HG03159 (cell line): ENCODE measurements around the gene SCAMP4.

Experiments
- ATAC-seq: cut with Tn5 transposase; IDR thresholded peaks from one replicate; pipeline ENCODE4 v1.9.1; 2021; ENCODE audit warnings: mild to moderate bottlenecking, moderate library complexity; ENCODE audit not compliant: unreplicated experiment

The SCAMP4 gene

DNA sequence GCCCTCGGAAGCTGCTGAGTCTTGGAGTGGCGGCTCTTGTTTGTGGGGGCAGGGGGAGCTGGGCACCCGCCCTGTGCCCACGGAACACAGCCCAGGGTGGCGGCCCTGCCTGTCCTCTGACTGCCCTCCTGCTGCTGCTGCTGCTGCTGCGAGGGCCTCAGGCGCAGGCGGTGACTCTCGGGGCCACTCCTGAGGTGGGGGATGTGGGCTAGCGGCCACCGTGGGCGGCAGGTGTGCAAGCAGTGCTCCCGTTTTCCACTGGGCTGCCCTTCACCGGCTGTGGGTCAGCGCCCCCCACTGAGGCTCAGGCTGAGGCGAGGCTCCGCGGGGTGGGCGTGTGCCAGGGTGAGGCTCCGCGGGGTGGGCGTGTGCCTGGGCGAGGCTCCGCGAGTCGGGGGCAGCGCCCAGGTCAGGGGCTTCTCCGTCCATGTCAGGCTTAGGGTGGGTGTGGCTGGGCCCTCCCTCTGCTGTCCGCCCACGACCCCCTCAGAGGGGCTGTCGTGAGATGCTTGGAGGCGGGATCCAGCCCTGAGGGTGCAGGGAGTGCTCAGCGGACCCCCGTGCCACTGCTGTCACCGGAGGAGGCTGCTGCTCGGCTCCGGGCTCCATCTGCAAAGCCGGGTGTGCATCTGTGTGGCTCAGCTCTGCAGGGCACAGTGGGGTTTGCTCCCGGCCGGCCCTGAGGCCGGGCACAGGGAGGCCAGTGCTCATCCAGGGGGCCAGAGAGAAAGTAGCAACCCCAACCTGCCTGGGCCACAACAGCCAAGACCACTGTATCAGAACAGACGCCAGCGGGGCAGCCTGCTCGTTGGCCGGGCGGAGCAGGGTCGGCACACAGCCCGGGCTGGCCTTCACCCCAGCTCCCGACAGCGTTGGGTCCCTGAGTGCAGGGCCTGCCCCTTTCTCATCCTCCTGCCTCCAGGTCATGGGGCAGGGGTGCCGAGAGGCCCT lies 50.2 kb downstream of the SCAMP4 start:
- ATAC-seq = no peak

- no peak for ATAC-seq
Observed at GRCh38 chr19:1956122-1956494, 50.9 kb downstream of the SCAMP4 start.

- no peak for ATAC-seq
Observed at GRCh38 chr19:1956868-1957492, 51.8 kb downstream of the SCAMP4 start.

DNA sequence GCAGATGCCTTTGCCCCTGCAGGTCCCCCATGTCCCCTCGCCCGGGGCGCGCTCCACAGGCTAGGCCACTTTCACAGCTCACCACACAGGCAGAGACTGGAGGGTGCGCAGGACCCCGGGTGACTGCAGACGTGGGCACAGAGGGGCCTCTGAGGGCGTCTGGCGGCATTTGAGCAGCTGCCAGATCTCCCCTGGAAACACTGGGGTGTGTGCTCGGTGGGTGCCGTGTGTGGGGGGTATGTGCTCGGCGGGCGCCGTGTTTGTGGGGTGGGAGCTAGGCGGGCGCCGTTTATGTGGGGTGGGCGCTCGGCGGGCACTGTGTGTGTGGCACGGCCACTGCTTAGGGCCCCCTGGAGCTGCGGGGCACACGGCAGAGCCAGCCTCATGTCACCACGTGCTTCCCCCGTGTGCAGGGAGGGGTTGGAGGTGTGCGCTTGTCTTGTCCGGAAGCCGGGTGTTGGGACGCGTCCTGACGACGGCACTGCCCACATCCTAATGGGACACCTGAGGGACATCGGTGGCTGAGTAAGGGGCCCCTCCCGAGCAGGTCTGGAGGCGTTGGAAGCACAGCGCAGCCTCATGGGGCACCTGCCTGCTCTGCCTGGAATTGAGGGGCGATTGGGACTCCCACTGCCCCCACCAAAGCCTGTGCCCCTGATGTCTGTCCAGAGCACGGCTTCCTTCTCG lies 52.5 kb downstream of the SCAMP4 start:
- ATAC-seq = no peak

DNA sequence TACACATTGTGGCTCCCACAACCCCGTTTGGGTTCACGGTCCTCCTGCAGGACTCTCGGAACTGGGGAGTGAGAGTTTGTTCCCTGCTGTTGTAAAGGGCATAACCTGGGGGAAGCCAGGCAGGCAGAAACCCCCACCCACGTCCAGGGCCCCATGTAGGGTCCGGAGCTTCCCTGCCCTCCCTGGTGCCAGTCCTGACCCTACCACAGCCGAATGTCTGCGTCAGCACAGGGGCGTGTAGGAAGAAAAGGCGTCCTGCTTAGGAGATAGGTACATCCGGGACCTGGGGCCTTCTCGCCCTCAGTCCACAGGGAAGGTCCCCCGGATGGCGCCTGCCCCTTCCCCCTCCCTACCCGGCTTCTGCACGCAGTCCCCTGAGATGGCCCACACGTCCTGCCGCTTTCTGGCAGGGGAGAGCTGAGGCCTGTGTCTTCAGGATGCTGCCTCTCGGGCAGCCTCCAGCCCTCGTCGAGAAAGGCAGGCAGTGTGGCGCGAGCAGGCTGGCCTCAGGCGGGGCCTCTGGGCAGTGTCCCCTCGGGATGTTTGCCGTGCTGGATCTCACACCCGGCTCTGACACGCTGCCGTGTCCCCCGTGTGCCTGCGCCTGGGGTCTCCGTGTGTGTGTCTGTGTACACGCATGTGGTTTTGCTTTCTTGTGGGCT lies 54.9 kb downstream of the SCAMP4 start:
- no peak for ATAC-seq

DNA sequence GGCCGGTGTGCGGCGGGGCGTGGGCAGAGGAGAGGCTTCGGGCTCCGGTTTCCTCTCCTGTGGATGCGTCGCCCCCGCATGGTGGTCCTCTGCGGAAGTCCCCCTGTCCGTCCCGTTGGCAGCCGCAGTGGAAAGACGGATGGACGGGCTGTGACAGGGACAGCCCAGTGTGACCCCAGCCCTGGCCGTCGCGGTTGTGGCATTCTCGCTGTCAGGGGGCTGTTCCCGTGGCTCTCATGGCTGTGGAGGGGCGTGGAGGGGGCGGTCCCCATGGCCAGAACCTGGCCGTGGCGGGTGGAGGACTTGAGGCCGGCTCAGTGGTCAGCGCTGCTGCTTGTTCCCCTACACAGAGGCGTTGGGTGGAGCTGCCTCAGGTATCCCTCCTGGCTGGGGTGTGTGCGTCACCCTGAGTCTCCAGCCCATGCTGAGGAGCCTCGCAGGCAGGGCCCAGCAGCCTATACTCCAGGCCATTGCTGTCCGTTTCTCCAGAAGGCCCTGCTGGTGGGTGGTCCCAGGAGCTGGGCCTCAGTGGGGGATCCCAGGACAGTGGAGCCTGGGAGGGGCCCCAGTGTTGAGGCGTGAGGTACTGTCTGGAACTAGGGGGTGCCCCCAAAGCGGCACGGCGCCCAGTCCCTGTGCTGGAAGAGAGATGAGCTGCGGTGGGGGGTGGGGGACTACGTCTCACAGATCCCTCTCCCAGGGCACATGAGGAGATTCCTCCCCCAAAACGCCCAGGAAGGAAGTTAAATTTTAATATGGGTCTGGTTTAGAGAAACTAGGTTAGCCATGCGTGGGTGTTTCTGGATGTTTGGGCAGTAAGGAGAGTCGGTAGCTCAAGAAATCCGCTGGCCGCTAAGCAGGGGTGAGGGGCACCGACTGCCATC lies 56.0 kb downstream of the SCAMP4 start:
- ATAC-seq = no peak

DNA sequence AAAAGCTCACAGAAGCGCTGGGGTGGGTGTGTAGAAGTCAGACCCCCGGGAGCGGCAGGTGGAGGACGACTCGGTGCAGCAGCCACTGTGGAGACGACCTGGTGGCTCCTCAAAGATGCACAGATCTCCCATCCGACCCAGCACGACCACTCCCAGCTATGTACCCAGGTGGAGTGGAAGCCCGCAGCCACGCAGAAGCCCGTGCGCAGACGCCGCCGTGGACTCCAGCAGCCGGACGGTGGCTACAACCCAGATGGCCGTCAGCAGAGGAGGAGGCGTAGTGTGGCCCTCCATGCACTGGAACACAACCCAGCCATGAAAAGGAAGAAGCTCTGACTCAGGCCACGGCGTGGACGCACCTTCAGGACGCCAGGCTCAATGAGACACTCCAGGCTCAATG lies 57.5 kb downstream of the SCAMP4 start:
- ATAC-seq = no peak

DNA sequence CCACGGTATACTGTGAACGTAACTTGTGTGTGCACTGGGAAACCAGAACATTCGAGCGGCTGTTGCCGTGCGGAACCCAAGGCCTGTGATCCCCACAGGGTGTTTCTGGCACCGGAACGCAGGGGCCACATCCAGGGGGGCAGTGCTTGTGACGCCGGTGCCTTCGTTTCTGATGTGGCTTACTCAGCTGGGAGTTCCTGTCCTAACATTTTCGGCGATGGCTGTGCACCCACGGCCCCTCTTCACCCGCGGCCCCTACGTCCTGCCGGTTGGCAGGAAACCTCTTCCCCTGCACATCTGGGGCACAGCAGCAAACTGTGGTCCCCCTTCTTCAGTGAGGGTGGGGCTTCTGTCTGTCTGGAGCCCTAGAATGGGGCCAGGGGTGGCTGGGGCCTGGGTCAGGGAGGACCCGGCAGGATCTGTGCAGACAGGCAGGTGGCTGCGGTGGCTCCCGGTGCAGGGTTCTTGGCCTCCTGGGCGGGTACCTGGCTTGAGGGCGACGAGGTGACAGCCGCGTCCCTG lies 61.9 kb downstream of the SCAMP4 start:
- no peak for ATAC-seq

GRCh38 chr19:1968279-1969175 lies 63.3 kb downstream of the SCAMP4 start:
- no peak for ATAC-seq

DNA sequence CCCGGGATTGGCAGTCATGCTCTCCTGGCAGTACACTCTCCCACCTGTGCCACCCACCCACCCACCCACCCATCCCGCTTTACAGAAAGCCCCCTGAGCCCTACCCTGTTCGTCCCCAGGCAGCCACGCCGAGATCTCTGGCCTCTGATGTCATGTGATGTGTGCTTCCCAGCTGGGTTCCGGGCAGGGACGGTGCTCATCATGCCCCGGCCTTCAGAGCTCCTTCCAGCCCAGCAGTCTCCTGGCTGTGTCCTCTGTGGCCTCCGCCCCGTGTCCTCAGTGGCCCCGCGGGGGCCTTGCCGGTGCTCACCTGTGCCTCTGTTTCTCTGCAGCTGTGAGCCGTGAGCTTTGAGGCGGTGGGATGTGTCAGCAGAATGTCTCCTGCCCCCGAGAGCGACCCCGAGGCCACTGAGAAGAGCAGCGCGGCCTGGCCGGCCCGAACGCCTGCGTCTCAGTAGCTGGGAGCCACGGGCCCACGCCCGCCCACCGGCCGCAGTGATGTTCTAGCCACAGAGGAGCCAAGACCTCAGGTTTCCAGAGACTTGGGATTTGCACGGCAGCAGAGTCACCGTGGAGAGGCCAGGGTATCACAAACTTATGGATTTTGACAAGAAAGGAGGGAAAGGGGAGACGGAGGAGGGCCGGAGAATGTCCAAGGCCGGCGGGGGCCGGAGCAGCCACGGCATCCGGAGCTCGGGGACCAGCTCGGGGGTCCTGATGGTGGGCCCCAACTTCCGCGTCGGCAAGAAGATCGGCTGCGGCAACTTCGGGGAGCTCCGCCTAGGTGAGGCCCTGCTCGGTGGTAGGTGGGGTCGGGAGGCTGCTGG lies 64.2 kb downstream of the SCAMP4 start:
- ATAC-seq = no peak

GRCh38 chr19:1970003-1970805 lies 65.0 kb downstream of the SCAMP4 start:
- ATAC-seq = no peak

- no peak for ATAC-seq
Observed at GRCh38 chr19:1970806-1971502, 65.8 kb downstream of the SCAMP4 start.

DNA sequence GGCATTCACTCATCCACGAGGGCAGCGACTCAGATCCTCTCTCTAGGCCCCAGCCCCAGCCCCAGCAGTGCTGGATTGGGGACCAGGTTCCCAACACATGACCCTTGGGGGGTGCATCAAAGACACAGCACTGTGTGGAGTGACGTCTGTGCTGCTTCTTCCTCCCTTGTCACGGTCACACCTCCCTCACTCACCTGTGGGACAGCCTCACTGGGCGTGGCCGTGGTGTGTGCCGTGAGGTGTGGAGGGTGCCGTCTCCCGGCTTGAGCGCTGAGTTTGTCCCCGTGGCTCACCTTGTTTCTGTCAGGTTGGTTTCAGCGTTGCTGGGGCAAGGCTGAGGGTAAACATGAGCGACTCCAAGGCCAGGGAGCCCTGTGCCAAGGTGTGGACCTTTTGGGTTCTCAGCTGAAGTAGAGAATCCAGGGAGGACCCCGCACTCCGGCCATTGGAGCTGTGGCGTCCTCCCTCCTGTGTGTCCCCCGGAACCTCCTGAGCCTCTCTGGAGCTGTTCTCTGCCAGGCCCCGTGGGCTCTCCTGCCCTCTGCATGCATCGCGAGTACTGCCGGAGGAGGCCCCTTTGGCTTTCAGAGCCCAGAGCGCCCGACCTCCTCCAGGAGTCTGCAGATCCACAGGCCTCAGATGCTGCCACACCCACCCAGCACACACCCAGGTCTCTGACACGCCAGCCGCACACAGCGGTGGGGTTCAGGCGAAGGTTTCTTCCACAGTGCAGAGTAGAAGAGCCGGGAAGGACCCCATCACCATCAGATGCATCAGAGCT lies 69.4 kb downstream of the SCAMP4 start:
- ATAC-seq = no peak

DNA sequence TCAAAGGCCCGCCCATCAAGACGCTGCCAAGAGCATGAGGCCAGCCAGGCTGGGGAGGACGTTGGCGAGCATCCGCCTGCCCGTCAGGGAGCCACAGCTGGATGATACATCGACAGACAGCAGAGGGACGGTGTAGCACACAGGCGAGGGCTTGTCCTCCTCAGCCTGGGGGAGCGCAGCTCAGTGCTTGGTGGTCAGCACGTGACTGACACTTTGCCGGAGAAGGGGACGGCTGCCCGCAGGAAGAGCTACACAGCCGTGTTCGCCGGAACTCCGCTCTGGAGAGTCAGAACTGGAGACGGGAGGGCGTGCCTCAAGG lies 69.9 kb downstream of the SCAMP4 start:
- ATAC-seq = no peak
